RPMI8226 (cell line): ENCODE data around the gene EIF3C.
"Not testable (repeated sequence)": the region's sequence is repeated elsewhere in the genome, so short reads cannot be mapped to it uniquely, and the experiment has no call there.

ENCODE experiments used
- DNase-seq: peaks from one replicate; pipeline ENCODE4 v3.0.0-alpha.2; 2015

The EIF3C gene

GRCh38 chr16:28749997-28750465 is 38.8 kb downstream of the EIF3C start:
- not testable (repeated sequence) for DNase-seq

- DNase-seq, result not testable (repeated sequence)
Observed at GRCh38 chr16:28750469-28751067, 39.3 kb downstream of the EIF3C start.

GRCh38 chr16:28751487-28751886 is 40.2 kb downstream of the EIF3C start, which contains the start of gene NPIPB9:
Gene NPIPB9, plus strand, starts transcription at chr16:28751787.
- DNase-seq, result not testable (repeated sequence)

- not testable (repeated sequence) for DNase-seq
Observed at GRCh38 chr16:28781697-28782096, 70.4 kb downstream of the EIF3C start.

GRCh38 chr16:28782357-28782756 is 71.1 kb downstream of the EIF3C start:
- not testable (repeated sequence) for DNase-seq
